GM06990 (cell line): ENCODE measurements around the gene LMF2.
"Not testable (repeated sequence)": the region's sequence is repeated elsewhere in the genome, so short reads cannot be mapped to it uniquely, and the experiment has no call there.

Experiments used
- DNase-seq: peaks from one replicate; pipeline ENCODE4 v3.0.0-alpha.2; 2011; ENCODE audit not compliant: insufficient read length; ENCODE audit errors: extremely low read depth
- H3K27me3 ChIP-seq: replicated peaks from 2 replicates; pipeline ENCODE4 v1.6.0; 2011; ENCODE audit warnings: low read length; ENCODE audit not compliant: control insufficient read depth, insufficient read depth
- H3K36me3 ChIP-seq: 2 replicates; pipeline ENCODE4 v1.5.1; 2011; ENCODE audit warnings: low read length; ENCODE audit not compliant: control insufficient read depth, insufficient read depth
- H3K4me3 ChIP-seq: replicated peaks from 2 replicates; pipeline ENCODE4 v1.5.1; 2011; ENCODE audit warnings: low read depth, mild to moderate bottlenecking, control low read depth, low read length
- TF ChIP-seq, protein P1 (sequence below): IDR thresholded peaks from 2 replicates; pipeline ENCODE4 v1.5.1; 2011; ENCODE audit warnings: low read length, control low read depth, mild to moderate bottlenecking, inconsistent platforms; ENCODE audit not compliant: insufficient read depth, poor library complexity, severe bottlenecking

The LMF2 gene

GRCh38 chr22:50545522-50546325 lies 38.2 kb upstream of the LMF2 start, which contains the start of gene KLHDC7B:
TSS of gene KLHDC7B (plus strand) at chr22:50545899. CDS start at chr22:50546244, 345 bp downstream.
- no peaks in the 10 kb centered on the region for H3K36me3 ChIP-seq
- TF ChIP-seq, protein P1, sequence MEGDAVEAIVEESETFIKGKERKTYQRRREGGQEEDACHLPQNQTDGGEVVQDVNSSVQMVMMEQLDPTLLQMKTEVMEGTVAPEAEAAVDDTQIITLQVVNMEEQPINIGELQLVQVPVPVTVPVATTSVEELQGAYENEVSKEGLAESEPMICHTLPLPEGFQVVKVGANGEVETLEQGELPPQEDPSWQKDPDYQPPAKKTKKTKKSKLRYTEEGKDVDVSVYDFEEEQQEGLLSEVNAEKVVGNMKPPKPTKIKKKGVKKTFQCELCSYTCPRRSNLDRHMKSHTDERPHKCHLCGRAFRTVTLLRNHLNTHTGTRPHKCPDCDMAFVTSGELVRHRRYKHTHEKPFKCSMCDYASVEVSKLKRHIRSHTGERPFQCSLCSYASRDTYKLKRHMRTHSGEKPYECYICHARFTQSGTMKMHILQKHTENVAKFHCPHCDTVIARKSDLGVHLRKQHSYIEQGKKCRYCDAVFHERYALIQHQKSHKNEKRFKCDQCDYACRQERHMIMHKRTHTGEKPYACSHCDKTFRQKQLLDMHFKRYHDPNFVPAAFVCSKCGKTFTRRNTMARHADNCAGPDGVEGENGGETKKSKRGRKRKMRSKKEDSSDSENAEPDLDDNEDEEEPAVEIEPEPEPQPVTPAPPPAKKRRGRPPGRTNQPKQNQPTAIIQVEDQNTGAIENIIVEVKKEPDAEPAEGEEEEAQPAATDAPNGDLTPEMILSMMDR, result peak; percentile 11
- no peaks in the 10 kb centered on the region for H3K27me3 ChIP-seq
- no peak within 1 kb of the TSS for H3K4me3 ChIP-seq
- no peak for DNase-seq

DNA sequence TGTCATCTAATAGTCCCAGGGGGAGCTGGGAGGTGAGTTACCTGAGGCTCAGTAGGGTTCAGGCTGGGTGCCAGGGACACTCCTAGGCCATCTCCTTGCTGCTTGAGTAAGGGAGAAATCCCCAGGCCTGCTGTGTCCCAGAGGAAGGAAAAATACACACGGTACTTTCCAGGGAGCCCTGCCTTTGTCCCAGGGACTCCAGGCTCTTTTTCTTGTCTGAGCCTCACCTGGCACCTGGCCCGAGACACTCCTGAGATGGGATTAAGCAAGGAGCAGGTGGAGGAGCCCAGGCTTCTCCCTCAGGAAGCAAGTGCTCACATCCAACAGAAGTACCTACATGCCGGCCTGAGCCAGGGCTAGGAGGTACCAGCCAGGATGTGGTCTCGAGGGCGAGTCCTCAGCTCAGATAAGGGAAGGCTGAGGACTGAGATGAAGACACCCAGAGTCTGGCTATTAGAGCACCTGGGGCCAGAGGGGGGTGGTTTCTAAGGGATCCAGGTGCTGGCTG lies 37.3 kb upstream of the LMF2 start:
- TF ChIP-seq, protein P1, result no peak
- Histone ChIP-seq H3K4me3 (no peak overlapping the region), H3K36me3 (no peaks in the 10 kb centered on the region), H3K27me3 (no peaks in the 10 kb centered on the region)
- DNase-seq, result no peak

- Histone ChIP-seq H3K36me3 (no peaks in the 10 kb centered on the region), H3K27me3 (no peaks in the 10 kb centered on the region), H3K4me3 (no peak overlapping the region)
- TF ChIP-seq, protein P1, result peak; percentile 74
- peak; percentile 89 for DNase-seq
Measured at GRCh38 chr22:50544078-50544745, 36.7 kb upstream of the LMF2 start.

DNA sequence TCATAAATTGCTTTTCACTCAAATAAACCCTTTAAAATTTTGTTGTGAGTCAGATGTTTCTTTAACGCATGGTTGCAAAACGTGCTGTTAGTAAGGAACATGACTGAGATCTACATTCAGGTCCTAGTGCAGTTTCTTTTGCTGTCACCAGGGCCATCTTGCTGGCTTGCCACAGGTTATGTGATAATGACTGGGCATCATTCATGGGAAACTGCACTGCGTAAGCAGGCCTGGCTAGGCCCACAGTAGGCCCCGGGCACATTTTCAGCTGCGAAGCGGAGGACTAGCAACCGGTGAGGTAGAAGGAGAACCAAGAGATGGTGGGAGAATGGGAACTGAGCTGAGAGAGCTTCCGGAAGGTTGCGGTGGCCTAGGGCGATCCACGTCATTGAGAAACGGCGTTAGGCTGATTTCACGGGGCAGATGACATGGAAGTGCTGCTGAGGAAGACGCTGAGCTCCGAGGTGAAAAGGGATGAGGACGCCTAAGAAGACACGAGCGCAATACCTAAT lies 35.0 kb upstream of the LMF2 start:
- TF ChIP-seq, protein P1, result no peak
- H3K36me3 ChIP-seq, result no peaks in the 10 kb centered on the region
- no peaks in the 10 kb centered on the region for H3K27me3 ChIP-seq
- H3K4me3 ChIP-seq, result peak overlapping the region; percentile 54
- DNase-seq, result peak; percentile 86

DNA sequence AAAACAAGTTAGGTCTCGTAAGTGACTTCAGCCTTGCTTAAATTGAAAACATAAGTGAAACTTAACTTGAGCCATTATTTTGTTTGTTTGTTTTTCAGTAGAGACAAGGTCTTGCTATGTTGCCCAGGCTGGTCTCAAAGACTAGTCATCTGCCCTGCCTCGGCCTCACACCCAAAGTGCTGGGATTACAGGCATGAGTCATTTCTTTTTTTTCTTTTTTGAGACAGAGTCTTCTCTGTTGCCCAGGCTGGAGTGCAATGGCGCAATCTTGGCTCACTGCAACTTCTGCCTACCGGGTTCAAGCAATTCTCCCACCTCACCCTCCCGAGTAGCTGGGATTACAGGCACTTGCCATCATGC lies 34.1 kb upstream of the LMF2 start:
- H3K36me3 ChIP-seq, H3K27me3 ChIP-seq: not testable (repeated sequence)
- H3K4me3 ChIP-seq, result peak overlapping the region; percentile 54
- DNase-seq, result peak; percentile 71

GRCh38 chr22:50540381-50540780 lies 32.9 kb upstream of the LMF2 start:
- H3K4me3 ChIP-seq, result no peak overlapping the region
- DNase-seq, result no peak
- H3K27me3 ChIP-seq, result no peaks in the 10 kb centered on the region
- no peaks in the 10 kb centered on the region for H3K36me3 ChIP-seq
- TF ChIP-seq, protein P1, result no peak
